Cardiac atrium fibroblast (primary cell): Measurements from ENCODE around the gene OR52B6. TPM values are rescaled to one million over a fixed set of nuclear protein-coding genes. Genes with fewer than 3 reads are reported as not detected.

Experiments
- total RNA-seq: library from RNA; depleted of rRNA; stranded (reverse); fragments of >200 nt; gene quantifications from 2 replicates; pipeline ENCODE4 v1.2.3, GENCODE V29; 2015

The OR52B6 gene
- not detected in 2 replicates for total RNA-seq

GRCh38 chr11:5580577-5580976 lies at the start of gene OR52B6:
Gene OR52B6, plus strand, starts transcription at chr11:5580877. Its CDS starts 0 bp downstream, at chr11:5580877.

GRCh38 chr11:5548440-5548839 lies 32.2 kb upstream of the OR52B6 start, which contains the start of gene OR52H1:
Gene OR52H1, minus strand, starts transcription at chr11:5548540. Its CDS starts 3,035 bp downstream, at chr11:5545505.

GRCh38 chr11:5596607-5597201 lies 16.0 kb downstream of the OR52B6 start, which contains the start of gene TRIM6:
Gene TRIM6, plus strand, starts transcription at chr11:5596637. Its CDS starts 261 bp downstream, at chr11:5596898.

GRCh38 chr11:5624489-5625279 lies 44.0 kb downstream of the OR52B6 start, which contains the start of gene TRIM34:
Gene TRIM34, plus strand, starts transcription at chr11:5625001. Its CDS starts 7,331 bp downstream, at chr11:5632332.

Other genes starting within 250 kb of the OR52B6 start
- not detected in 2 replicates for gene OR51B5, start 237.4 kb upstream of the OR52B6 start, total RNA-seq
- not detected in 2 replicates for gene OR51B6, start 229.4 kb upstream of the OR52B6 start, total RNA-seq
- gene OR51M1, start 197.1 kb upstream of the OR52B6 start, total RNA-seq = not detected in 2 replicates
- not detected in 2 replicates for gene OR51Q1, start 158.8 kb upstream of the OR52B6 start, total RNA-seq
- not detected in 2 replicates for gene OR51I1, start 139.4 kb upstream of the OR52B6 start, total RNA-seq
- gene OR51I2, start 131.6 kb upstream of the OR52B6 start, total RNA-seq = not detected in 2 replicates
- not detected in 2 replicates for gene OR52D1, start 92.2 kb upstream of the OR52B6 start, total RNA-seq
- not detected in 2 replicates for gene UBQLN3, start 70.9 kb upstream of the OR52B6 start, total RNA-seq
- 0.36 TPM in 1 of 2 replicates, not detected in the other for gene UBQLNL, start 64.2 kb upstream of the OR52B6 start, total RNA-seq
- not detected in 2 replicates for gene OR52H1, start 32.3 kb upstream of the OR52B6 start, total RNA-seq
- 0.32 and 0.72 TPM in 2 replicates for gene TRIM6, start 15.8 kb downstream of the OR52B6 start, total RNA-seq
- gene TRIM34, start 44.1 kb downstream of the OR52B6 start, total RNA-seq = 6.0 and 7.8 TPM in 2 replicates
- gene TRIM5, start 104.2 kb downstream of the OR52B6 start, total RNA-seq = 12.0 and 16.2 TPM in 2 replicates
- gene TRIM22, start 108.9 kb downstream of the OR52B6 start, total RNA-seq = 21.7 and 56.9 TPM in 2 replicates
- not detected in 2 replicates for gene OR56B1, start 155.6 kb downstream of the OR52B6 start, total RNA-seq
- not detected in 2 replicates for gene OR52N4, start 173.4 kb downstream of the OR52B6 start, total RNA-seq
- gene OR52N5, start 202.5 kb downstream of the OR52B6 start, total RNA-seq = not detected in 2 replicates
- not detected in 2 replicates for gene OR52N1, start 210.4 kb downstream of the OR52B6 start, total RNA-seq
- not detected in 2 replicates for gene OR52N2, start 228.0 kb downstream of the OR52B6 start, total RNA-seq